Prostate gland (tissue), 2 donors: Measurements from ENCODE around the gene MRPL27. TPM values are rescaled to one million over a fixed set of nuclear protein-coding genes. Genes with fewer than 3 reads are reported as not detected.

Source experiments
- DNase-seq: peaks from one replicate; pipeline ENCODE4 v3.0.0-alpha.2; 2019; ENCODE audit warnings: low spot score
- H3K27ac ChIP-seq, 2 donors: fragments of 200-600 bp; sonication (generic); 2 replicates each; pipeline ENCODE4 v1.5.1; 2017 to 2019
- H3K27me3 ChIP-seq: fragments of 200-600 bp; sonication (generic); replicated peaks from 2 replicates; pipeline ENCODE4 v1.5.1; 2019; ENCODE audit not compliant: insufficient read depth
- H3K36me3 ChIP-seq, 2 donors: fragments of 200-600 bp; sonication (generic); 1 replicate in 1 of 2; 2 replicates in 1 of 2; pipeline versions ENCODE4 v1.5.1 to v1.8.1; 2017 to 2019
- H3K4me1 ChIP-seq: fragments of 200-600 bp; sonication (generic); replicated peaks from 2 replicates; pipeline ENCODE4 v1.5.1; 2019
- H3K4me3 ChIP-seq, 2 donors: fragments of 200-600 bp; sonication (generic); 2 replicates each; pipeline ENCODE4 v1.5.1; 2017 to 2019
- H3K9me3 ChIP-seq: fragments of 200-600 bp; sonication (generic); 2 replicates; pipeline ENCODE4 v1.5.1; 2017
- POLR2A ChIP-seq: fragments of 450-650 bp; IDR thresholded peaks from one replicate; pipeline ENCODE4 v1.6.1; 2016; ENCODE audit warnings: antibody characterized with exemption, mild to moderate bottlenecking
- POLR2AphosphoS5 ChIP-seq: sonication (generic); formaldehyde crosslinking; IDR thresholded peaks from one replicate; pipeline ENCODE4 v1.6.1; 2017; ENCODE audit warnings: antibody characterized with exemption
- WGBS: methylation state at CpG from one replicate; pipeline ENCODE4 v1.1.5; 2018; 5-methylcytosine and 5-hydroxymethylcytosine counted together
- intact Hi-C: fragments of 100-400 bp; cut with DNase I; formaldehyde crosslinking; loops from one replicate; pipeline ENCODE4 v1.14.2; 2022
- total RNA-seq, 2 donors: library from RNA; depleted of rRNA; stranded (reverse); fragments of >200 nt; gene quantifications; one replicate each; pipeline ENCODE4 v1.1.0, GENCODE V29; 2016
- TF ChIP-seq, protein P1 (sequence below), 4 experiments: fragments of 200-600 bp in 2 of 4; fragments of 450-650 bp in 2 of 4; sonication (generic) in 2 of 4; IDR thresholded peaks; 1 replicate in 3 of 4; 2 replicates in 1 of 4; pipeline ENCODE4 v1.5.1; 2016 to 2019; ENCODE audit warnings: antibody characterized with exemption in 4 of 4, mild to moderate bottlenecking in 2 of 4, moderate library complexity in 2 of 4

MRPL27 gene
- total RNA-seq, 2 donors from 2014 or later: 63.3 to 69.6 TPM

DNA sequence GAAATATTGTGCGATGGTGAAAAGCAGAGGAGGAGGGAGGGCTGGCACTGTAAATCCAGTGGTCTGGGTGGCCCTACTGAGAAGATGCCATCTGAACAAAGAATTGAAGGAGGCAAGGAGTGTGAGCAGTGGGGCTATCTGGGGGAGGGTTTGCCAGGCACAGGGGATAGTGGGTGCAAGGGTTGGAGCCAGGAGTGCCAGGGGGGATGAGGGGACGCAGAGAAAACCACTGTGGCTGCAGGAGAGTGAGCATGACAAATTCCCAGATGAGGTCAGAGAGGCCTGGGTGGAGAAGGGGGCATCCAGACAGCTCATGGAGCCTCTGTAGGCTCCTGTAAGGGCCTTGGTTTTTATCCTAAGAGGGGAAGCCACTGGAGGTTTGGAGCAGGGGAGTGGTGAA is 22.3 kb downstream of the MRPL27 start:
- DNase-seq: no peak
- WGBS: 89% methylated on average over 2 of the region's 2 CpGs
- intact Hi-C loops: no loop called here
- Histone ChIP-seq H3K4me3 (no peak overlapping the region), H3K27ac (no peak overlapping the region), H3K27me3 (no peaks in the 10 kb centered on the region), H3K36me3 (peaks cover 4% of the 10 kb centered on the region in 2 donors), H3K4me1 (peaks cover 6% of the 10 kb centered on the region), H3K9me3 (no peaks in the 10 kb centered on the region)
- TF ChIP-seq POLR2A (no peak), POLR2AphosphoS5 (no peak)
- TF ChIP-seq, protein P1, sequence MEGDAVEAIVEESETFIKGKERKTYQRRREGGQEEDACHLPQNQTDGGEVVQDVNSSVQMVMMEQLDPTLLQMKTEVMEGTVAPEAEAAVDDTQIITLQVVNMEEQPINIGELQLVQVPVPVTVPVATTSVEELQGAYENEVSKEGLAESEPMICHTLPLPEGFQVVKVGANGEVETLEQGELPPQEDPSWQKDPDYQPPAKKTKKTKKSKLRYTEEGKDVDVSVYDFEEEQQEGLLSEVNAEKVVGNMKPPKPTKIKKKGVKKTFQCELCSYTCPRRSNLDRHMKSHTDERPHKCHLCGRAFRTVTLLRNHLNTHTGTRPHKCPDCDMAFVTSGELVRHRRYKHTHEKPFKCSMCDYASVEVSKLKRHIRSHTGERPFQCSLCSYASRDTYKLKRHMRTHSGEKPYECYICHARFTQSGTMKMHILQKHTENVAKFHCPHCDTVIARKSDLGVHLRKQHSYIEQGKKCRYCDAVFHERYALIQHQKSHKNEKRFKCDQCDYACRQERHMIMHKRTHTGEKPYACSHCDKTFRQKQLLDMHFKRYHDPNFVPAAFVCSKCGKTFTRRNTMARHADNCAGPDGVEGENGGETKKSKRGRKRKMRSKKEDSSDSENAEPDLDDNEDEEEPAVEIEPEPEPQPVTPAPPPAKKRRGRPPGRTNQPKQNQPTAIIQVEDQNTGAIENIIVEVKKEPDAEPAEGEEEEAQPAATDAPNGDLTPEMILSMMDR (IDR thresholded peaks at IDR 0.05): no peak

DNA sequence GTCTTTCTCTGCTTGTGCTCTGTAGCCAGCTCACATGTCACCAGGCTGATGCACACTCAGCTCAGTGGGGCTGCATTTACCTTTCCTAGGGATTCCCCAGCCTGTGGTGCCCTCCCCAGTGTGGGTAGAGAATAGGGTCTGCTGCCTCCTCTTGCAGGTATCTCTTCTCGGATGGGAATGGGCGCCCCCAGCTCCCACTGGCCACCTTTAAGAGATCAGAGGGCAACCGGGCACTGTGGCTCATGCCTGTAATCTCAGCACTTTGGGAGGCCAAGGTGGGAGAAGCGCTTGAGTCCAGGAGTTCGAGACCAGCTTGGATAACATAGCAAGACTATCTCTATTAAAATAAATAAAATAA is 23.8 kb downstream of the MRPL27 start:
- Histone ChIP-seq H3K4me1 (peaks cover 6% of the 10 kb centered on the region), H3K4me3 (no peak overlapping the region), H3K27ac (no peak overlapping the region), H3K9me3 (no peaks in the 10 kb centered on the region), H3K36me3 (peaks cover 0 to 3% of the 10 kb centered on the region in 2 donors), H3K27me3 (no peaks in the 10 kb centered on the region)
- no peak for DNase-seq
- intact Hi-C loops: no loop called here
- WGBS: 91% methylated on average over 5 of the region's 5 CpGs
- TF ChIP-seq POLR2A: no peak
- TF ChIP-seq POLR2AphosphoS5: no peak
- TF ChIP-seq, protein P1 (IDR thresholded peaks at IDR 0.05): no peak

DNA sequence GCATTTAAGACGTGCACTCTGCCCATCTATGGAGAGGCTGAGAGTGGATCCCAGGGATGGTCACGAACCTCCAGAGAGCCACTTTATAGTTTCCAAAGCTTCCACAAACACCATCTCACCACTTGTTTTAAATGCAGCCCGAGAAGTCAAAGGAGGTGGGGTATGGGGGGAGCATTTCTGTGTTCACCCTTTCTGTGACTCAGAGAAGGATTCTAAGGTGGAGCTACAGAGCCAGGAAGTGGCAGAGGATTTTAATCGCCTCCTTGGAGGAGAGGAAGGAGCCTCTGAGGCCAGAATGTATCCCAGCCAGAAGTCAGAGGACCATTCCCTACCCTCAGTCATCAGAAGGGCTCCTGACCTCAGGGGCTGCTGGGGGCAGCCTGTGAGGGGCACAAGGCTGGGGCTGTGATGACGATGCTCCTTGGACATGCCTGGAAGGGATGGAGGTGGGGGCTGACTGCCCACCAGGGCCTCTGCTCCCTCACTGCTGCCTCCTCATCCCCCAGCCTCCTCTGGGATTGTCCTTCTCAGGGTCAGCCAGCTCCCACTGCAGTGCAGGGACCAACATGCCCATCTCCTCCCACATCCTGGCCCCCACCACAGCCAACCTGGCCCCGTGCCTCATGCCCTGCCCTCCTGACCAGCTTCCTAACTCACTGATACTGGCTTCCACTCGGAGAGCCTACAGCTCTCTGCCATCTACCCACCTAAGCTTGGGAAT is 24.3 kb downstream of the MRPL27 start:
- DNase-seq: no peak
- Histone ChIP-seq H3K36me3 (peaks cover 0 to under 1% of the 10 kb centered on the region in 2 donors), H3K4me1 (peaks cover 6% of the 10 kb centered on the region), H3K27me3 (no peaks in the 10 kb centered on the region), H3K27ac (no peak overlapping the region), H3K9me3 (no peaks in the 10 kb centered on the region), H3K4me3 (no peak overlapping the region)
- TF ChIP-seq, protein P1 (IDR thresholded peaks at IDR 0.05): no peak
- TF ChIP-seq POLR2AphosphoS5: no peak
- no peak for TF ChIP-seq POLR2A
- WGBS: 55% methylated on average over 7 of the region's 7 CpGs
- intact Hi-C loops: no loop called here

DNA sequence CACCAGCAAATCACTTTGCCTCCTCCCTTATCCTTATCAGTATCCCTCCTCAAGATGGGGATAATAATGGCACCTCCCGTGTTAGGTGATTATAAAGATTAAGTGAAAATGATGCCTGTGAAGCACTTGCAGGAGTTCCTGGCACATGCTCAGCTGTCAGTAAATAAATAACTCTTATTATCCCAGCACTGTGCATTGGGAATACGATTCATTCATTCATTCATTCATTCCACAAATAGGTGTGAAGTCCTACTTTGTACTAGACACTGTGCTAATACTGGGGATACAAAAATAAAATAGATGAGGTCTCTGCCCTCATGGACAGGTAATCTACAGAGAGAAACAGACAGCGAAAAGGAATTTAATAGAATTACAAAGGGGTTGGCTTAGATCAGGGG is 25.1 kb downstream of the MRPL27 start:
- H3K36me3 ChIP-seq: no peaks in the 10 kb centered on the region
- whole genome bisulfite sequencing: 47% methylated on average over 3 of the region's 3 CpGs
- H3K27ac ChIP-seq: no peak overlapping the region
- TF ChIP-seq POLR2AphosphoS5 (no peak), POLR2A (no peak)
- TF ChIP-seq, protein P1 (IDR thresholded peaks at IDR 0.05): no peak
- intact Hi-C loops: no loop called here
- H3K4me1 ChIP-seq: peaks cover 6% of the 10 kb centered on the region
- H3K9me3 ChIP-seq: no peaks in the 10 kb centered on the region
- H3K4me3 ChIP-seq: no peak overlapping the region
- no peaks in the 10 kb centered on the region for H3K27me3 ChIP-seq
- DNase-seq: no peak
